ENCODE results near the gene DUSP28.
"Not testable (repeated sequence)": the region's sequence is repeated elsewhere in the genome, so short reads cannot be mapped to it uniquely, and the experiment has no call there.

DUSP28 gene

DNA sequence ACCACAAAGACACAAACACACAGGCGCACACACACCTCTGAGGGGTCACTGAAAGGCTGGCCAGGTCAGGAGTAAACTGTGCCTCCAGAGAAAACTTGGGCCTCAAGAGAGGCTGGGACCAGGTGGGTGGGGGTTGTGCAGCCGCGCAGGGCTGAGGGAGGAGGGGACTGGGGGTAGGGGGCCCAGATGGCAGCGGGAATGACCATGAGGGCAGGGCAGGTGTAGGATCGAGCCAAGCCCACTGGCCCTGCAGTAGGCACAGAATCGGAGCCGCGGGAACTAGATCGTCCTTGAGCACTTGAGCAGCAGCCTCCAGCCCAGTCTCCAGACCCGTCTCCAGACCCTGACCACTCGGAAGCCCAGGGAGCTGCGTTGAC is 39.2 kb upstream of the DUSP28 start:
- H3K36me3 ChIP-seq (ENCODE audit: control insufficient read depth, insufficient read depth, low read length) = peaks cover 12% of the 10 kb centered on the region
- no peak overlapping the region for H3K9ac ChIP-seq (ENCODE audit: low read length)
- no peak overlapping the region for H3K4me3 ChIP-seq (ENCODE audit: low read length)
- H3K27me3 ChIP-seq (ENCODE audit: control insufficient read depth, insufficient read depth, low read length) = peaks cover 3% of the 10 kb centered on the region
- no peak overlapping the region for H3K27ac ChIP-seq (ENCODE audit: low read depth, low read length)
- no peaks in the 10 kb centered on the region for H3K4me1 ChIP-seq (ENCODE audit: control insufficient read depth, insufficient read depth, low read length)

DNA sequence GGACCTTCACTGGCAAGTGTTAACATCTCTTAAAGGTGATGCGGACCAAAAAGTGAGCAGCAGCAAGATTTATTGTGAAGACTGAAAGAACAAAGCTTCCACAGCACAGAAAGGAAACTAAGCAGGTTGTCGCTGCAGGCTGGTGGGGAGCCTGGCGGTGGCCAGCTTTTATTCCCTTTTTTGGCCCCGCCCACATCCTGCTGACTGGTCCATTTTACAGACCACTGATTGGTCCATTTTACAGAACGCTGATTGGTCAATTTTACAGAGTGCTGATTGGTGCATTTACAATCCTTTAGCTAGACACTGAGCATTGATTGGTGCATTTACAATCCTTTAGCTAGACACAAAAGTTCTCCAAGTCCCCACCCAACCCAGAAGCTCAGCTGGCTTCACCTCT is 38.3 kb upstream of the DUSP28 start:
- not testable (repeated sequence) for H3K27me3 ChIP-seq (ENCODE audit: control insufficient read depth, insufficient read depth, low read length); H3K4me3 ChIP-seq (ENCODE audit: low read length); H3K9ac ChIP-seq (ENCODE audit: low read length); H3K27ac ChIP-seq (ENCODE audit: low read depth, low read length); H3K4me1 ChIP-seq (ENCODE audit: control insufficient read depth, insufficient read depth, low read length)
- peaks cover 17% of the 10 kb centered on the region for H3K36me3 ChIP-seq (ENCODE audit: control insufficient read depth, insufficient read depth, low read length)

DNA sequence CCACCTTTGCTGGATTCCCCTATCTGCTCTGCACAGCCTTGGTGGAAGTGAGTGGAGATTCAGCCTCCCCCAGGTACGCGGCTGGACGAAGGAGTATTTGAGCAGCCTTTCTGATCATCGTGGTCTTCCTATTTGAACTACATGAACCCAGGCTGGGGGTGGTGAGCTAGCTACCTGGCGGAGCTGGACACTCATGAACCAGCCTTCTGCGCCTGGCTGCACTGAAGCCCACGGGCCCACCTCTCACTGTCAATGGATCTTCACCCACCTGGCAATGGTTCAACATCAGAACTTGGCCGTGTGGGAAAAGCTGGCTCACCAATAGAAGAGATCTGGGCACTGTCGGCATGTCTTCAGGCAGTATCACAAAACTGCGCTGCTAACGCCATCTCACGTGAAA is 37.8 kb upstream of the DUSP28 start:
- Histone ChIP-seq H3K4me3 (ENCODE audit: low read length) (no peak overlapping the region), H3K27ac (ENCODE audit: low read depth, low read length) (no peak overlapping the region), H3K36me3 (ENCODE audit: control insufficient read depth, insufficient read depth, low read length) (peaks cover 17% of the 10 kb centered on the region), H3K9ac (ENCODE audit: low read length) (no peak overlapping the region), H3K27me3 (ENCODE audit: control insufficient read depth, insufficient read depth, low read length) (peaks cover 3% of the 10 kb centered on the region), H3K4me1 (ENCODE audit: control insufficient read depth, insufficient read depth, low read length) (no peaks in the 10 kb centered on the region)

DNA sequence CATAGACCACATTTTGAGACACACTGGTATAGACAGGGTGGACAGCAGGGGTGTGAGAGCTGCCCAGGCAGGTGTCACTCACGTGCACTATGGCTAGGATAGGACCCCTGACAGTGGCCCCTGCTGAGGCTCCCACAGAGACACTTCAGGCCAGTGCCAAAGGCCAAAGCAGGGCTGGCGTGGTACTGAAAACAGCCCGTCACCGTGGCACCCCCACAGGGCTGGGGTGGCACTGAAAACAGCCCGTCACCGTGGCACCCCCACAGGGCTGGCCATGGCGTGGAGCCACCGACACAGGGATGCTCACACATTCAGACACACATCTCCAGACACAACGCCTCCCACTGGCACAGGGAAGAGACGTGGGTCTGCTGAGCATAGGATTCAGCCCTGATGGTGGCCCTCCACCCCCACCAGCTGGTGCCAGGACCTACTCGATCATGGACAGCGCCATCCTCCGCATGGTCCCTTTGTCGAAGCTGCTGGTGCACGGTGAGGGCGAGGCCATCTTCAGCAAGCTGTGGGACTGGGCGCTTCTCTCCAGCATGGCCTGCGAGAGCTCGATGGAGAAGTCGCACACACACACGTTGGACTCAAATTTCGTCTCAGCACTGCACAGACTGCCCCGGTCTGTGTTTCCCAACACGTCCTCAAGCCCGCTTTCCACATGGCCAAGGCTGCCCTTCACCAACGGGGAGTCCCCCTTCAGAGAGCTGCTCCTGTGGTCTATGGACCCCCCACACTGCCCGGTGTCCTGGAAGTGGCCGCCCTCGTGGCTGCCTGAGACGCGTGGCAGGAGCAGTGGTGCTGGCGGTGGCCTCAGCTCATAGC is 36.5 kb upstream of the DUSP28 start:
- peaks cover 3% of the 10 kb centered on the region for H3K27me3 ChIP-seq (ENCODE audit: control insufficient read depth, insufficient read depth, low read length)
- no peak overlapping the region for H3K9ac ChIP-seq (ENCODE audit: low read length)
- no peak overlapping the region for H3K4me3 ChIP-seq (ENCODE audit: low read length)
- no peak overlapping the region for H3K27ac ChIP-seq (ENCODE audit: low read depth, low read length)
- H3K36me3 ChIP-seq (ENCODE audit: control insufficient read depth, insufficient read depth, low read length) = peaks cover 17% of the 10 kb centered on the region
- H3K4me1 ChIP-seq (ENCODE audit: control insufficient read depth, insufficient read depth, low read length) = no peaks in the 10 kb centered on the region

DNA sequence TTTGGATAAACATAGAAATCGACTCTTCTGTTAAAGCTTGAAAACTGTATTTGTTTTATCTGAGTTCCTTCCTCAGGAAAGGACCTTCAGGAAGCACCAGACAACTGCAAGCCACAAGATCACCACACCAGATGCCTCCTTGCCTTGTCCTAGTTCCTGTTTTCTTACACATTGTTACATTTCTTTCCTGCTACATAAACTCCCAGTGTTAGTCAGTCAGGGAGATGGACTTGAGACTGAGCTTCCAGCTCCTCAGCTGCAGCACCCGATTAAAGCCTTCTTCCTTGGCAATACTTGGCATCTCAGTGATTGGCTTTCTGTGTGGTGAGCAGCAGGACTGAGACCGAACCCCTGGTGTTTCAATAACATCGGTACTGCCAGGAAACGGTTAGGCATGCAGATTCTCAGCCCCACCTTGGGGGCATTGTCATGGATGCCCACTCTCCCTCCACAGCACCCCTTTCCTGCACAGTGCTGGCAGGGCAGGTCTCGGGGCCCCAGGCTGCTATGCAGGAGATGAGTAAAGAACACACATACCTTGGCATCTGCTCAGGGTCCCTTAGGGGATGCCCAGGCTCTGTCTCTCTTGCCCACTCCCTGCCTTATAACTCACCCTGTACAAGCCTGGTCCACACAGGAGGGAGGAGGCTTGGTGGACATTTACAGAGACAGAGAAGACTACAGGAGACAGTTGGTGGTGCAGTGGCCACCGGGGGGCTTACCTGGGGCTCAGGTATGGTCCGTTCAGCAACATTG is 35.0 kb upstream of the DUSP28 start:
- no peak overlapping the region for H3K27ac ChIP-seq (ENCODE audit: low read depth, low read length)
- no peak overlapping the region for H3K9ac ChIP-seq (ENCODE audit: low read length)
- no peak overlapping the region for H3K4me3 ChIP-seq (ENCODE audit: low read length)
- H3K36me3 ChIP-seq (ENCODE audit: control insufficient read depth, insufficient read depth, low read length) = peaks cover 17% of the 10 kb centered on the region
- H3K27me3 ChIP-seq (ENCODE audit: control insufficient read depth, insufficient read depth, low read length) = peaks cover 3% of the 10 kb centered on the region
- H3K4me1 ChIP-seq (ENCODE audit: control insufficient read depth, insufficient read depth, low read length) = no peaks in the 10 kb centered on the region

DNA sequence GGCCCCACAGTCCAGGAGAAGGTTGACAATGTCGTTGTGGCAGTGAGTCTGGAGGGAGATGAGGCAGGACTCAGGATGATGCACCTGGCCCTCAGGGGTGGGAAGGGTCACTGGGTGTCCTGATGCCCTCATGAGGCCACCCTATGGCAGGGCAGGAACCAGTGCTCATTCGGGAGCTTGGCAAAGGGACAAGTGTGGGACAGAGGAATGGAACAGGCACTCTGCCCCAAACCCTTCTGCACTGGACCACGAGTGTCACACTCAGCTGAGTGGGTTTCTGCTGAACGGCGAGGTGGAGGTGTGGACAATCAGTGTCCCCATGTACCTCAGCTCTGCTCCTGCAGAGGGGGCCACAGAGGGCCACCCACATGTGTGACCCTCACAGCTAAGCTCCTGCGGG is 34.4 kb upstream of the DUSP28 start:
- H3K36me3 ChIP-seq (ENCODE audit: control insufficient read depth, insufficient read depth, low read length) = peaks cover 17% of the 10 kb centered on the region

DNA sequence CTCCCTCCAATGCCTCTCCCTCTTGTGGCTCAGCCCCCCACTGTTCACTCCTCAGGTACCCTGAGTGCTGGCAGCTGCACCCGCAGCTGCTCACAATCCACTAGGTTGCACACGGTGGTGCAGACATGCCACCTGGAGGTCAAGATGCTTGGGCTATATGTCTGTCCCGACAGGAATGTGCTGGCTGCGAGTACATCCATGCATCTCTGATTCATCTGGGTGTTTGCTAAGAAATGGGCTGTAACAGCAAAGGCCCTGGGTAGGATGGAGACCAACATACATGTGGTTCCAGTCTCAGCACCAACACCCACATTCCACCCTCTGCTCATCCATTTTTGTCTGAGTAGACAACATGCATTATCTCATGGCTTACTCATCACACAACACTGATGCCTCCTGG is 33.6 kb upstream of the DUSP28 start:
- H3K4me3 ChIP-seq (ENCODE audit: low read length) = no peak overlapping the region

More for the DNA sequence above, 34.4 kb upstream of the DUSP28 start:
- H3K4me1 ChIP-seq (ENCODE audit: control insufficient read depth, insufficient read depth, low read length) = no peaks in the 10 kb centered on the region
- H3K9ac ChIP-seq (ENCODE audit: low read length) = no peak overlapping the region
- peaks cover under 1% of the 10 kb centered on the region for H3K27me3 ChIP-seq (ENCODE audit: control insufficient read depth, insufficient read depth, low read length)
- no peak overlapping the region for H3K4me3 ChIP-seq (ENCODE audit: low read length)
- H3K27ac ChIP-seq (ENCODE audit: low read depth, low read length) = no peak overlapping the region

DNA sequence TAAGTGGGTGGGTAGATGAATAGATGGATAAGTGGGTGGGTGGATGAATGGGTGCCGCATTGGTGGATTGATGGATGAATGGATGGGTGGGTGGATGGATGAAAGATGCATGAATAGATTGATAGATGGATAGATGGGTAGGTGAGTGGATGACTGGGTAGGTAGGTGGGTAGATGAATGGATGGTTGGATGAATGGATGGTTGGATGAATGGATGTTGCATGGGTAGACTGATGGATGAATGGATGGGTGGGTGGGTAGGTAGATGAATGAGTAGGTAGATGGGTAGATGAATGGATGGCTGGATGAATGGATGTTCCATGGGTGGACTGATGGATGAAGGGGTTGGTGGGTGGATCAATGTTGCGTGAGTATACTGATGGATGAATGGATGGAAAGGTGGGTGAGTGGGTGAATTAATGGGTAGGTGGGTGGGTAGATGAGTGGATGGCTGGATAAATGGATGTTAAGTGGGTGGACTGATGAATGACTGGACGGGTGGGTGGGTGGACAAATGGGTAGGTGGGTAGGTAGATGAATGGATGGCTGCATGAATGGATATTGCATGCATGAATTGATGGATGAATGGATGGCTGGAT is 32.9 kb upstream of the DUSP28 start:
- no peak overlapping the region for H3K4me3 ChIP-seq (ENCODE audit: low read length)
- H3K36me3 ChIP-seq (ENCODE audit: control insufficient read depth, insufficient read depth, low read length) = peaks cover 17% of the 10 kb centered on the region
- no peaks in the 10 kb centered on the region for H3K4me1 ChIP-seq (ENCODE audit: control insufficient read depth, insufficient read depth, low read length)
- H3K27me3 ChIP-seq (ENCODE audit: control insufficient read depth, insufficient read depth, low read length) = no peaks in the 10 kb centered on the region
- H3K9ac ChIP-seq (ENCODE audit: low read length) = no peak overlapping the region
- H3K27ac ChIP-seq (ENCODE audit: low read depth, low read length) = no peak overlapping the region

More for the DNA sequence above, 33.6 kb upstream of the DUSP28 start:
- H3K27me3 ChIP-seq (ENCODE audit: control insufficient read depth, insufficient read depth, low read length) = no peaks in the 10 kb centered on the region
- H3K36me3 ChIP-seq (ENCODE audit: control insufficient read depth, insufficient read depth, low read length) = peaks cover 17% of the 10 kb centered on the region
- H3K9ac ChIP-seq (ENCODE audit: low read length) = no peak overlapping the region
- no peaks in the 10 kb centered on the region for H3K4me1 ChIP-seq (ENCODE audit: control insufficient read depth, insufficient read depth, low read length)
- H3K27ac ChIP-seq (ENCODE audit: low read depth, low read length) = no peak overlapping the region

DNA sequence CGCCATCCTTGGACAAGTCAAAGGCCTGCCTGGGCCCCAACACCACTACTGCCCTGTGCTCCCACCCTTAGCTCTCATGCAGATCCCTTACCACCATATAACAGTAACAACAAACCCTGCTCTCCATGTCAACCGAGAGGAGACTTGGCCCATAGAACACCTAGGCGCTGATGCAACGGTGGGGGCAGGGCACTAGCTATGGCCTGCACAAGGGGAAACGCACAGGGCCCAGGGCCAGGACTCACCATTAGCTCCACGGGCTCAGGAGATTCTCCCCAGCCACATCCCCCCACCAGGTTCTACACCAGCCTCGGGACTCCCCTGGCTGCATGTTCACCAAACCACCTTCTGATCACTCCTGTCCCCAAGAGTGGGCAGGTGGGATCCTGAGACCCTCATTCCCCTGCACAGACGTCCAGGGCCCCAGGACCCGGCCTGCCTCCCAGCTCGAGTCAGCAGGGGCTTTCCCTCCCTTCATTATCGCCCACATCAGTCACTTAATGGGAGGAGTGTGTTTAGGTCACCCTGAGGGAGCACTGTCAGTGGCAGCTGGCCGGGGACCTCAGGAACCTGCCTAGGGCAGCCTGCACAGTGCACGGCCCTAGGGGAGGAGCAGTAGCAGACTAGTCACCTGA is 31.6 kb upstream of the DUSP28 start:
- Histone ChIP-seq H3K9ac (ENCODE audit: low read length) (no peak overlapping the region), H3K36me3 (ENCODE audit: control insufficient read depth, insufficient read depth, low read length) (peaks cover 16% of the 10 kb centered on the region), H3K27ac (ENCODE audit: low read depth, low read length) (no peak overlapping the region), H3K4me3 (ENCODE audit: low read length) (no peak overlapping the region), H3K27me3 (ENCODE audit: control insufficient read depth, insufficient read depth, low read length) (no peaks in the 10 kb centered on the region), H3K4me1 (ENCODE audit: control insufficient read depth, insufficient read depth, low read length) (no peaks in the 10 kb centered on the region)

DNA sequence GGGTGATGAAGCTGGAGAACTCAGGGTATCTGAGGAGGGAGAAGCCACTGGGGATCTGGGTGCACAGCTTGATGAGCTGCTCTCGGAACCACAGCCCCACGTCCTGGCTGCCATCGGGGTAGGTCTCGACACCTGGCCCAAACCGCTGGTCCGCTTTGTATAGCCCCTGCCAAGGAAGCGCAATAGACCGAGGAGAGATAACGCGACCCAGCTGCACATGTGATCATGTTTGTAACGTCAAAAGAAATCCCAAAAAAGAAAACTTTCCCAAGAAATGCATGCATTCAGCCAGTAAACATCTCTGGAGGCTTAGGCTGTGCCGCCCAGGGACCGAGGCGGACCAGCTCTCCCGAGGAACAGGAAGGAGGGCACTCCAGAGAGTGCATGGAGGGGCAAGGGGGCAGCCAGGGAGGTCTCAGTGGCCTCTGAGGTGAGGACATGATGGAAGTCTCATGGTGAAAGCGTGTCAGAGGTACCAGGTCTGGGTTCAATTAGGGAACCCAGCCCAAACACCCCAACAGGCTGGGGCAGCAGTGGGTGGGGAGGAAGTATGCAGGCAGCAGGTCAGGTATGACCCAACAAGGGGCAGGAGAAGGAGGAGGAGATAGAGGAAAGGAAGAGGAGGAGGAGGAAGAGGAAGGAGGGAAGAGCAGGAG is 30.7 kb upstream of the DUSP28 start:
- Histone ChIP-seq H3K36me3 (ENCODE audit: control insufficient read depth, insufficient read depth, low read length) (peaks cover 12% of the 10 kb centered on the region), H3K27ac (ENCODE audit: low read depth, low read length) (no peak overlapping the region), H3K4me1 (ENCODE audit: control insufficient read depth, insufficient read depth, low read length) (no peaks in the 10 kb centered on the region), H3K9ac (ENCODE audit: low read length) (no peak overlapping the region), H3K27me3 (ENCODE audit: control insufficient read depth, insufficient read depth, low read length) (no peaks in the 10 kb centered on the region), H3K4me3 (ENCODE audit: low read length) (no peak overlapping the region)

DNA sequence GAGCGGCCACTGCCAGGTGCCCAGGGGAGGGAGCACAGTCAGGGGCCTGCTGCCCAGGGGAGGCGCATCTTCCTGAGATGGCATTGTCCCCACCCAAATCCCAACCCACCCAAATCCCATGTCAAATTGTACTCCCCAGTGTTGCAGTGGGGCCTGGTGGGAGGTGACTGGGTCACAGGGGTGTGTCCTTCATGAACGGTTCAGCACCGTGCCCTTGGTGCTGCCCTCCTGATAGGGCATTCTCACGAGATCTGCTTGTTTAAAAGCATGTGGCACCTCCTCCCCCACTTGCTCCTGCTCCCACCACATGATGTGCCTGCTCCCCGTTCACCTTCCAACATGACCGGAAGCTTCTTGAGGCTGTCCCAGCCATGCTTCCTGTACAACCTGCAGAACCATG is 30.0 kb upstream of the DUSP28 start:
- no peaks in the 10 kb centered on the region for H3K27me3 ChIP-seq (ENCODE audit: control insufficient read depth, insufficient read depth, low read length)
- no peak overlapping the region for H3K27ac ChIP-seq (ENCODE audit: low read depth, low read length)
- no peaks in the 10 kb centered on the region for H3K4me1 ChIP-seq (ENCODE audit: control insufficient read depth, insufficient read depth, low read length)
- H3K4me3 ChIP-seq (ENCODE audit: low read length) = no peak overlapping the region
- peaks cover 10% of the 10 kb centered on the region for H3K36me3 ChIP-seq (ENCODE audit: control insufficient read depth, insufficient read depth, low read length)
- no peak overlapping the region for H3K9ac ChIP-seq (ENCODE audit: low read length)

DNA sequence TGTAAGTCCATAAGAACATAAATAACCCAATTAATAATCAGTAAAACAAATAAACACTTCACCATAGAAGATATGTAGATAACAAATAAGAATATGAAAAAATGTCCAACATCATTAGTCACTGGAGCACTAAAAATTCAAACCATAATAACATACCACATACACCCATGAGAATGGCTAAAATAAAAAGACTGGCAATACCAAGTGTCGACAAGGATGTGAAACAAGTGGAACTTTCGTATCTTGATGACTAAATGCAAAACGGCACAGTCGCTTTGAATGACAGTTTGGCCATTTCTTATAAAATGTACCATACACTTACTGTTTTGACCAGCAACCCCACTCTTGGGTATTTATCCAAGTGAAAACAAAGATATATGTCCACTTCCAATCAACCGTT is 29.1 kb upstream of the DUSP28 start:
- H3K4me1 ChIP-seq (ENCODE audit: control insufficient read depth, insufficient read depth, low read length) = no peaks in the 10 kb centered on the region
- no peak overlapping the region for H3K9ac ChIP-seq (ENCODE audit: low read length)
- H3K27ac ChIP-seq (ENCODE audit: low read depth, low read length) = no peak overlapping the region
- no peaks in the 10 kb centered on the region for H3K27me3 ChIP-seq (ENCODE audit: control insufficient read depth, insufficient read depth, low read length)
- peaks cover 4% of the 10 kb centered on the region for H3K36me3 ChIP-seq (ENCODE audit: control insufficient read depth, insufficient read depth, low read length)
- H3K4me3 ChIP-seq (ENCODE audit: low read length) = no peak overlapping the region

Data from rectal smooth muscle tissue (tissue), 1 donor.